ENCODE measurements around the gene PNMA8C.

PNMA8C gene

GRCh38 chr19:46428239-46429135 lies at the start of gene PNMA8C:
Gene PNMA8C, minus strand, starts transcription at chr19:46428936. Its CDS starts 577 bp downstream, at chr19:46428359.
- no peak for FAIRE-seq

- no peak for FAIRE-seq
Measured at GRCh38 chr19:46475986-46476385, 47.2 kb upstream of the PNMA8C start.

- no peak for FAIRE-seq
Measured at GRCh38 chr19:46474211-46474610, 45.5 kb upstream of the PNMA8C start.

GRCh38 chr19:46472592-46472991 lies 43.9 kb upstream of the PNMA8C start:
- FAIRE-seq: no peak

- FAIRE-seq: no peak
Measured at GRCh38 chr19:46471811-46472543, 43.2 kb upstream of the PNMA8C start.

- FAIRE-seq: no peak
Measured at GRCh38 chr19:46471116-46471733, 42.5 kb upstream of the PNMA8C start, which contains the start of gene PNMA8A. Gene PNMA8A, minus strand, starts transcription at chr19:46471563. Its CDS starts 528 bp downstream, at chr19:46471035.

- FAIRE-seq: no peak
Measured at GRCh38 chr19:46470376-46470775, 41.6 kb upstream of the PNMA8C start.

GRCh38 chr19:46469541-46470185 lies 40.9 kb upstream of the PNMA8C start:
- FAIRE-seq: no peak

GRCh38 chr19:46466536-46467196 lies 37.9 kb upstream of the PNMA8C start:
- no peak for FAIRE-seq

- no peak for FAIRE-seq
Measured at GRCh38 chr19:46463516-46463915, 34.8 kb upstream of the PNMA8C start.

GRCh38 chr19:46461537-46461936 lies 32.8 kb upstream of the PNMA8C start:
- FAIRE-seq: no peak

- FAIRE-seq: no peak
Measured at GRCh38 chr19:46460981-46461380, 32.2 kb upstream of the PNMA8C start.

GRCh38 chr19:46460055-46460454 lies 31.3 kb upstream of the PNMA8C start:
- FAIRE-seq: no peak

- FAIRE-seq: no peak
Measured at GRCh38 chr19:46456930-46457329, 28.2 kb upstream of the PNMA8C start.

- no peak for FAIRE-seq
Measured at GRCh38 chr19:46454244-46454643, 25.5 kb upstream of the PNMA8C start.

- no peak for FAIRE-seq
Measured at GRCh38 chr19:46453661-46454060, 24.9 kb upstream of the PNMA8C start.

- no peak for FAIRE-seq
Measured at GRCh38 chr19:46452186-46452585, 23.4 kb upstream of the PNMA8C start.

GRCh38 chr19:46451352-46451751 lies 22.6 kb upstream of the PNMA8C start:
- no peak for FAIRE-seq

- FAIRE-seq: no peak
Measured at GRCh38 chr19:46450737-46451136, 22.0 kb upstream of the PNMA8C start.

GRCh38 chr19:46449228-46449627 lies 20.5 kb upstream of the PNMA8C start:
- FAIRE-seq: no peak

GRCh38 chr19:46448601-46449000 lies 19.9 kb upstream of the PNMA8C start:
- no peak for FAIRE-seq

GRCh38 chr19:46447824-46448223 lies 19.1 kb upstream of the PNMA8C start:
- FAIRE-seq: no peak
